Activated CD8-positive, alpha-beta memory T cell treated with anti-CD3 and anti-CD28 coated beads for 4 hours (primary cell): ENCODE measurements around the gene PID1.
"Not testable (repeated sequence)": the region's sequence is repeated elsewhere in the genome, so short reads cannot be mapped to it uniquely, and the experiment has no call there.

Source experiments
- DNase-seq, 2 donors: peaks; one replicate each; pipeline ENCODE4 v3.0.0-alpha.2; 2020; ENCODE audit warnings: low read depth in 2 of 2

The PID1 gene

GRCh38 chr2:229111744-229112143, 159.3 kb downstream of the PID1 start:
- no peak for DNase-seq

- DNase-seq = no peak
Observed at GRCh38 chr2:229109195-229109594, 161.9 kb downstream of the PID1 start.

- no peak for DNase-seq
Observed at GRCh38 chr2:229107601-229108000, 163.5 kb downstream of the PID1 start.

DNA sequence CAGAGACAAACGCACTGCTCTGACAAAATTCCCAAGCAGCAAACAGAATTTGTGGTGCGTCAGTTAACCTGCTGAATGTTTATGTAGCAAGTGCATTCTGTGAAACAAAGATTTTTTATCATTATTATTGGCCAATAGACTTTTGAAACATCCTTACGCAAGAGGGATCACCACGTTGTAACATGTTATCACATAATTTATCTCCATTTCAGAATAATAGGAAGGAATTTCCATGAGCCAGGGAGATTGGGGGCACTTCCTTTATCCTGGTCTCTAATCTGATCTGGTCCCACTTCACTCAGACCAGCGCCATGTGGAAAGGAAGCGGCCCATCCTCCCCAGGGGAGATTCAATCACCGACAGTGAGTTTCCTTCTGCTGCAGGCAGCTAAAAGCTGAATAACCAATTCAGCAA, 166.1 kb downstream of the PID1 start:
- no peak for DNase-seq

DNA sequence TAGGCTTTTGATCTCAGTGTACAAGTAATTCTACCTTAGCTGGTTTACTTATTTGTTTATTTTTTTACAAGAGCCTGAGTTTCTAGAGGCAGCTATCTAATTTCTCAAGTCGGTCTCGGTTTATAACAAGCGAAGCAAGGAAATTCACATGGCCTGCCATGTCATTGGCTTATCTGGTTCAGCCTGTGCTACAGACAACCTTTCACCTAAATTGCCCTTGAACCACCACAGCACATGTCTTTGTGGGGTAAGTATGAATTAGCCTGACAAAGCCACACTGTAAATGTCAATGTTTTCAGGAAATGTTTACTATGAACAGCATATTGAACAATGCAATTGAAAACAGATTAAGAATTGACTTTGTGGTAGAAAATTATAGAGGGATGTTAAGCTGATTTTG, 167.1 kb downstream of the PID1 start:
- DNase-seq = no peak

GRCh38 chr2:229101314-229101713, 169.8 kb downstream of the PID1 start:
- no peak for DNase-seq

- DNase-seq = no peak
Observed at GRCh38 chr2:229099231-229099630, 171.9 kb downstream of the PID1 start.

GRCh38 chr2:229098801-229099200, 172.3 kb downstream of the PID1 start:
- no peak for DNase-seq

- no peak for DNase-seq
Observed at GRCh38 chr2:229096409-229097066, 174.5 kb downstream of the PID1 start.

- DNase-seq = no peak
Observed at GRCh38 chr2:229095472-229095871, 175.6 kb downstream of the PID1 start.

DNA sequence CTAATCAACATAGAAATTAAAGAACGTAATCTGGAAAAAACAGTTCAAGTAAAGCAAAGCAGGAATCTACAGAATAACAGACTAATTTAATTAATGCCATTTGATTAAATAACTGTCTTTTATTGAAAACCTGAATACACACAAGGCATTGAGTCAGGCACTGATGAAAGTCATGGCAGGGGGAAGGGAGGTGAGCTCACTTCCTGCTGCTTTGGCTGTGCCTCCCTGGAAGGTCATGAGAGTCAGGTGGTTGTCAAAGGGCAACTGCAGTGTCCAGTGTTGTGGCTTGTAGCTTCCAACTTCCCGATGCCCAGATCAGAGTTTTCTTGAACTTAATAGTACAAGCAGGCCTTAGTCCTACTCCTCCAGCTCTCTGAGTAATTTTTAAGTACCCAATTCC, 180.9 kb downstream of the PID1 start:
- no peak for DNase-seq

DNA sequence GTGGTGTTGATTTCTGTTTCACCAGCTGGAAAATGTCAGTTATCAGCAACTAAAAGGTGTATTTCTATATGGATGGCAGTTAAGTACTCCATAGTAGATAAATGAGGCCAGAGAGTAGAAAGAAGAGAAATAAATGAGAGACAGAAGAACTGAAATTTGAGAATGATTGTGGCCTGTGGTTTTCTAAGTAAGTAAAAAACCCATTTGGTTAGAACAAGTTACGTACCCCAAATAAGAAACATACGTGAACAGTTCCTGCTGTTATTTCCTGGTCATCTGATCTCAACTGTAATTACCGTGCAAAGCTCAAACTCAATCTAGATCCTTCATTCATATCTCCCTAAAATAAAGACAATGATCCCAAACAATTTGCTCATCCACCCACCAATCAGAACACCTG, 181.3 kb downstream of the PID1 start:
- DNase-seq = no peak

GRCh38 chr2:229088966-229089700, 182.0 kb downstream of the PID1 start:
- no peak for DNase-seq

DNA sequence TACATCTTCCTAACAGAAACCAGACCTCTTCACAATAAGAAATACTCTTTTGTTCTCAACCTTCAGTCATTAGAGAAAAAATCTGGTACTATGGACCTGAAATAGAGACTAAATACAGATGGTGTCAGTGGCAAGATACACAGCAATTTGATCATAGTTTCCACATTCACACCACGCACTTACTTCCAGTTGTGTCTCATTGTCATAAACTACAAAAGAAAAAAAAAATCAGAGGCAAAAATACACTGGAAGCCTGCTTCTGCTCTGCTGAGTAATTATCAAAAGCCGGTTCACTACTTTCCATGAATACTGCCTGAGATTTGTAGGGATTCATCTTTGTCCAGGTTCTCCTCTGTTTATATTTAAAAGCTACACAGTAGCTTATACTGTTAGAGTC, 182.6 kb downstream of the PID1 start:
- DNase-seq = no peak

DNA sequence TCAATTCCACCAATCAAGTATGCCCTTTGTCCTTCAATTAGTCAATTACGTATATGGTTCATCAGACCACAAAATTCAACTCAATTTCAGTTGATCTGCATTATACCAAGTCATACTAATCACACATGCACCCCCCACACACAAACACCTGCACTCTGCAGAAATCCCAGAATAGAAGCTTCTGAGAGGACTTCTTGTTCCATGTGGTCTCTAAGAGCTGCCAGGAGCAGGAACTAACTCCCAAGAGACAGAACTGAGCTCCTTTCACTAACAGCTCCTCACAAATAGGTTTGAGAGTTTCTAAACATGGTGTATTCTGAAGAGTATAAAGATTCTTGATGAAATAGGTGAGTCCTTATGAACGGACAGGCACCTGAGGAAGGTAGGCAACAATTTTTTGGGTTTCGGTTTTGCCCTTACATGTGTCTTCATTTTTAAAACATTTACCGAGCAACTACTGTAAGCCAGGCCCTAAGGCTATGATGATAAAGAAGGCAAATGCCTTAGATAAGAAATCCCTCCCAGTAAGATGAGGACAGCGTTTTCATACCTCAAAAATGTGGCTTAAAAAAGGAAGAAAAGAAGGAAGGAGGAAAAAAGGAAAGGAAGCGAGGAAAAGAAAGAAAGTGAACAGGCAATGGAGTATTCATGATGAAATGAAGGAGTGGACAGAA, 183.1 kb downstream of the PID1 start:
- no peak for DNase-seq

DNA sequence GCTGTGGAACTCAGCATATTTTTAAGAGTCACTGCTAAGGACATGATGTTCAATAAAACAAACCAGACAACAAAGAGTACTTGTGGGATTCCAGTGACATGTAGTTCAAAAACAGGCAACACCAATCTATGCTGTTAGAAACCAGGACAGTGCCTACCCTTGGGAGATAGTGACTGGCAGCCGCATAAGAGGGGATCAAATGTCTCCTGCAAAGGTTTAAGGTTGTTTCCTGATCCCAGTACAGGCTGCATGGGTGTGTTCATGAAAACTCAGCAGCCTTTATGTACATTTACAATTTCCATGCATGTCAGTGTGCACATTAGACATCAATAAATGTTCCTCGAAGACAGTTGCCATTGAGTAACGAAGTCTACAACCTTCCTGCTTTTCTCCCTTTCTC, 183.8 kb downstream of the PID1 start:
- DNase-seq = no peak

DNA sequence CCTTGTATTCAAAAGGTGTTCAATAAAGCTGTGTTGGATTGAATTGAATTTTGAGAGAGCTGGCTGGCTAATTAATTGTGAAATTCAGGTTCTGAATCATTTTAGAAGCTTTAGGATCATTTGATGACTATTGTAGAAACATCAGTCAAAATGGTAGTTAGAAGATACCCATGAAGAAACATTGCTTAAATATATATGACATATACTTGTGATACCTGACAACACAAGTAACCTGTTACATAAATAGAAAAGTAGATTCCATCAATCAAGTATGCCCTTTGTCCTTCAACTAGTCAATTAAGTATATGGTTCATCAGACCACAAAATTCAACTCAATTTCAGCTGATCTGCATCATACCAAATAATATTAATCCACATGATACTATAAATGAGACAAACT, 185.6 kb downstream of the PID1 start:
- no peak for DNase-seq

DNA sequence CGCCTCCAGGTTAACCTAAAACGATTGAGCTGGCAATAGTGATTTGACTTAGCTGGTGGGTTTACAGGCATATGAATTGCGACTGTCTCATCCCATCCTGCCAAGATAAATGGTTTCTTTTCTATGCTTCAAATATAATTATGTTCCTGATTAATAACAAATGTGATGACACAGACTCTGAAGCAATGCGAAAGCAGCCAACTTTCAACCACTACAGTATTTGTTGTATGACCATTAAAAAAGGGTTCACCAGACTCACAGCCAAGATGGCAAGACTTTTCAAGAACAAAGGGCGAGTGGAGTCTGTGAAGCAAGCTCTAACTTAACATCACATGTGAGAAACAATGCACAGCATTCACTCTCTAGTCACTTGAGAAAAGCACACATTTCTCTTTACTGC, 186.6 kb downstream of the PID1 start:
- no peak for DNase-seq

DNA sequence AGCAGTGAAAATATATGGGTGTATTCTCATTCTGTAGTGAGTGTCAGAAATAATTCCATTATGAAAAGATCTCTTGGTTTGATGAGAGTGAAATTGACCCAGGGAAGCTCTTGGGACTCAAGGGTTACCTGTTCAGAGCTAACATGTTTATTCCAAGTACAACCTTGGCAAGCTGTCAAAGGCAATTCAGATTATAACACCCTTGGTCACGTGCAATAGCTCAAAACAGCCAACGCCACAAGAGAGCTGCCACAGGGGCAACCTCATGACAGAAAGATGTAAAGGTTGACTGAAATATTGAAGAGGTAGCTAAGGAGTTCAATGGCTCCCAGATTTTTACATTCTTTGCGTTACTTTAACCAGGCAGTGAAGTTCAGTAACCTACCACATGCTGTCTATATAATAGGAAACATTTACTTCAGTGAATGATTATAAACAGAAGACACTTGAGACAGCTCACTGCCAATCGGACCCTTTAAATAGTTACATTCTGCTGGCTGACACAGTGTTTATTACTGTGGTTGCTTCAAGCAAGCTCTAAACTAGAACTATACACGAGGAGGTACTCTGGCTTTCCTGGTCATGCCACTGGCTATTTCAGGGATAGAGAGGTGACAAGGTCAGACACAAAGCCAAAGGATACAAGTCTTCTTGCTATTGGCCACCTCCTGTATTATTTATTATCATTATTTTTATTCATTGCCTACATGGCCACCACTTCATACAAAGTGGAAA, 187.3 kb downstream of the PID1 start:
- DNase-seq = no peak

DNA sequence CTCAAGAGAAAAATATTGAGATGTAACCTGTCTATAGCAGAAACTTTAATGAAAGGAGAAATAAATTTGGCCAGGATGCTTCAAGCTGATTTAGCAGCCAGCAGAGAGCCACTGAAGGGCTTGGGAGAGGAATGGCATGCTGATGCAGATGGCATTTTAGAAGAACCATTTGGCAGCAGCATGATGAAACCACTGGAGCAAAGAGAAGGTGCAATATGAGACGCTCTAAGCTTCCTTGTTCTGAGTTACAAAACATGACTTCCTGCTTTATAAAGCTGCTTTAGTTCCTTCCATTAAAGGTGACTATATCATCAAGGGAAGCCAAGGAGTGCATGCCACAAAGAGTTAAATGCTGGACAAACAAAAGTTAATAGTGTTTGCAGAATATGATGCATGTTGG, 189.7 kb downstream of the PID1 start:
- DNase-seq = no peak

GRCh38 chr2:229080172-229080571, 190.9 kb downstream of the PID1 start:
- DNase-seq = no peak

- not testable (repeated sequence) for DNase-seq
Observed at GRCh38 chr2:229076886-229077285, 194.2 kb downstream of the PID1 start.
